Coronary artery (tissue), 2 donors: ENCODE results near the gene TTI1.

ENCODE experiments used
- DNase-seq: peaks from one replicate; pipeline ENCODE4 v3.0.0-alpha.2; 2017; ENCODE audit warnings: low spot score
- H3K27ac ChIP-seq, 2 donors: fragments of 200-600 bp; sonication (generic); one replicate each; pipeline ENCODE4 v1.5.1; 2016 to 2019
- H3K4me3 ChIP-seq: fragments of 200-600 bp; sonication (generic); 2 replicates; pipeline ENCODE4 v1.5.1; 2016; ENCODE audit warnings: mild to moderate bottlenecking, moderate library complexity
- CTCF ChIP-seq: fragments of 200-600 bp; sonication (generic); IDR thresholded peaks from one replicate; pipeline ENCODE4 v1.5.1; 2019; ENCODE audit warnings: antibody characterized with exemption

Gene TTI1

GRCh38 chr20:37934634-37935375 is 98.5 kb downstream of the TTI1 start:
- no peak for DNase-seq
- TF ChIP-seq CTCF = no peak

GRCh38 chr20:37933786-37934633 is 99.2 kb downstream of the TTI1 start:
- TF ChIP-seq CTCF = no peak
- no peak overlapping the region for H3K4me3 ChIP-seq
- no peak overlapping the region for H3K27ac ChIP-seq
- DNase-seq = no peak

More at GRCh38 chr20:37934634-37935375, 98.5 kb downstream of the TTI1 start:
- H3K4me3 ChIP-seq = no peak overlapping the region
- H3K27ac ChIP-seq = no peak overlapping the region
